OCI-LY3 (cell line): Measurements from ENCODE around the gene BAZ2B.
"Not testable (repeated sequence)": the region's sequence is repeated elsewhere in the genome, so short reads cannot be mapped to it uniquely, and the experiment has no call there.

Experiments used
- H2AFZ ChIP-seq: fragments of 200-600, 300-600 bp; shearing (Covaris generic); 2 replicates; pipeline ENCODE4 v1.6.0; 2014; ENCODE audit warnings: antibody characterized with exemption, low read depth, low read length
- H3K27ac ChIP-seq: fragments of 200-600, 300-600 bp; sonication (generic); 2 replicates; pipeline ENCODE4 v1.5.1; 2014; ENCODE audit warnings: mild to moderate bottlenecking, low read length, moderate library complexity, mixed read lengths
- H3K27me3 ChIP-seq: fragments of 200-600, 300-600 bp; sonication (generic); 2 replicates; pipeline ENCODE4 v1.6.1; 2014; ENCODE audit warnings: low read depth, low read length, mixed read lengths
- H3K36me3 ChIP-seq: fragments of 200-600, 300-600 bp; sonication (generic); replicated peaks from 2 replicates; pipeline ENCODE3; 2014; ENCODE audit warnings: low read depth, low read length, mixed read lengths
- H3K4me1 ChIP-seq: fragments of 300-600, 200-600 bp; sonication (generic); 2 replicates; pipeline ENCODE4 v1.6.1; 2014; ENCODE audit warnings: low read length, mixed read lengths
- H3K4me2 ChIP-seq: fragments of 200-600, 300-600 bp; sonication (generic); 2 replicates; pipeline ENCODE4 v1.6.1; 2014; ENCODE audit warnings: low read length, mixed read lengths
- H3K4me3 ChIP-seq: fragments of 300-600, 200-600 bp; sonication (generic); 2 replicates; pipeline ENCODE4 v1.5.1; 2014; ENCODE audit warnings: antibody characterized with exemption, mild to moderate bottlenecking, low read length, moderate library complexity
- H3K79me2 ChIP-seq: fragments of 300-600, 200-600 bp; shearing (Covaris generic); 2 replicates; pipeline ENCODE4 v1.6.1; 2014; ENCODE audit warnings: mild to moderate bottlenecking, low read length, mixed read lengths
- H3K9ac ChIP-seq: fragments of 300-600, 200-600 bp; shearing (Covaris generic); 2 replicates; pipeline ENCODE4 v1.6.0; 2014; ENCODE audit warnings: mild to moderate bottlenecking, low read length, moderate library complexity
- H3K9me3 ChIP-seq: fragments of 200-600, 300-600 bp; shearing (Covaris generic); 2 replicates; pipeline ENCODE4 v1.6.1; 2014; ENCODE audit warnings: low read length, mixed read lengths; ENCODE audit not compliant: insufficient read depth
- H4K20me1 ChIP-seq: fragments of 200-600, 300-600 bp; sonication (generic); 2 replicates; pipeline ENCODE4 v1.6.1; 2016; ENCODE audit warnings: low read length, mixed read lengths; ENCODE audit not compliant: insufficient read depth
- EZH2phosphoT487 ChIP-seq: fragments of 200-600 bp; shearing (Covaris generic); IDR thresholded peaks from 2 replicates; pipeline ENCODE4 v1.6.1; 2018; ENCODE audit warnings: antibody characterized with exemption, mixed run types, low read depth
- TF ChIP-seq, protein P1 (sequence below): fragments of 200-600, 300-600 bp; sonication (generic); IDR thresholded peaks from 2 replicates; pipeline ENCODE4 v1.5.1; 2014; ENCODE audit warnings: antibody characterized with exemption, low read length, low read depth

The BAZ2B gene

DNA sequence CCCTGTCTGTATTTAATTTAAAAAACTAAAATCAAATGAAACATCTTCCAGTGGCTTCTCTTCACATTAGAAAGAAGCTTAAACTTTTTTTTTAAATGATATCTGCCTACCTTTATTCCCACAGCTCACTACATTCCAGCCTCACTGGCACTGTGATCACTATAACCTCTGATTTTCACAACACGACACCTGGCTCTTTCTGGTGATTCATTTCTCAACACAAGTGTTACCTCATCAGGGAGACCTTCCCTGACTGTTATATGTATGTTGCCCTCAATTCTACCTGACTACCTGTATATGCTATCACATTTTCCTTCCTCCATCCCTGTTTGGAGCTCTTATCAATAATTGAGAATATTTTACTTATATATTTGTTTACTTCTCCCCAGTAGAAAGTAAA, 76.6 kb downstream of the BAZ2B start:
- Histone ChIP-seq H3K4me3 (no peak overlapping the region), H3K4me2 (no peak overlapping the region), H3K9ac (no peak overlapping the region), H3K27ac (no peak overlapping the region), H2AFZ (no peak overlapping the region), H3K79me2 (no peaks in the 10 kb centered on the region), H3K27me3 (no peaks in the 10 kb centered on the region), H3K9me3 (no peaks in the 10 kb centered on the region), H3K36me3 (peaks cover 4% of the 10 kb centered on the region), H3K4me1 (no peaks in the 10 kb centered on the region), H4K20me1 (no peaks in the 10 kb centered on the region)
- no peak for TF ChIP-seq EZH2phosphoT487
- TF ChIP-seq, protein P1, sequence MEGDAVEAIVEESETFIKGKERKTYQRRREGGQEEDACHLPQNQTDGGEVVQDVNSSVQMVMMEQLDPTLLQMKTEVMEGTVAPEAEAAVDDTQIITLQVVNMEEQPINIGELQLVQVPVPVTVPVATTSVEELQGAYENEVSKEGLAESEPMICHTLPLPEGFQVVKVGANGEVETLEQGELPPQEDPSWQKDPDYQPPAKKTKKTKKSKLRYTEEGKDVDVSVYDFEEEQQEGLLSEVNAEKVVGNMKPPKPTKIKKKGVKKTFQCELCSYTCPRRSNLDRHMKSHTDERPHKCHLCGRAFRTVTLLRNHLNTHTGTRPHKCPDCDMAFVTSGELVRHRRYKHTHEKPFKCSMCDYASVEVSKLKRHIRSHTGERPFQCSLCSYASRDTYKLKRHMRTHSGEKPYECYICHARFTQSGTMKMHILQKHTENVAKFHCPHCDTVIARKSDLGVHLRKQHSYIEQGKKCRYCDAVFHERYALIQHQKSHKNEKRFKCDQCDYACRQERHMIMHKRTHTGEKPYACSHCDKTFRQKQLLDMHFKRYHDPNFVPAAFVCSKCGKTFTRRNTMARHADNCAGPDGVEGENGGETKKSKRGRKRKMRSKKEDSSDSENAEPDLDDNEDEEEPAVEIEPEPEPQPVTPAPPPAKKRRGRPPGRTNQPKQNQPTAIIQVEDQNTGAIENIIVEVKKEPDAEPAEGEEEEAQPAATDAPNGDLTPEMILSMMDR: no peak

DNA sequence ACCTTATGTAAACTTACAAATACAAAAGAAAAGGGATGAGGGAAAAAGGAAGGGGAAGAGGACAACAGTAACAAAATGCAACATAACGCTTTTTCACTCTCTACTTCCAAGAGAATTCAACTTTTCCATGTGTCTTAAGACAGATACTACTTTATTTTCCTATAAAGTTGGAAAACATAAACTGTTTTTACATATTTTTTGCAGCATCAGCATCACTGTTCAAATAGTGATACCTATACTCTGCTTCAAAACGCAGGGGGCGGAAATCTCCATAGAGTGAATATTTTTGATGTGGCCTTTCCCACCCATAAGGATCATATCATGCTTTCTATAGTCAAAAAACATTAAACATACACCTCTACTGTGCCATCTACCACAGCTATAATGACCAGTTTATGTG, 77.5 kb downstream of the BAZ2B start:
- H3K4me1 ChIP-seq: no peaks in the 10 kb centered on the region
- H4K20me1 ChIP-seq: no peaks in the 10 kb centered on the region
- H3K36me3 ChIP-seq: peaks cover 4% of the 10 kb centered on the region
- no peaks in the 10 kb centered on the region for H3K9me3 ChIP-seq
- H3K27ac ChIP-seq: no peak overlapping the region
- H3K9ac ChIP-seq: no peak overlapping the region
- no peak for TF ChIP-seq EZH2phosphoT487
- TF ChIP-seq, protein P1: no peak
- no peak overlapping the region for H3K4me2 ChIP-seq
- H2AFZ ChIP-seq: no peak overlapping the region
- no peaks in the 10 kb centered on the region for H3K79me2 ChIP-seq
- no peak overlapping the region for H3K4me3 ChIP-seq
- H3K27me3 ChIP-seq: no peaks in the 10 kb centered on the region

DNA sequence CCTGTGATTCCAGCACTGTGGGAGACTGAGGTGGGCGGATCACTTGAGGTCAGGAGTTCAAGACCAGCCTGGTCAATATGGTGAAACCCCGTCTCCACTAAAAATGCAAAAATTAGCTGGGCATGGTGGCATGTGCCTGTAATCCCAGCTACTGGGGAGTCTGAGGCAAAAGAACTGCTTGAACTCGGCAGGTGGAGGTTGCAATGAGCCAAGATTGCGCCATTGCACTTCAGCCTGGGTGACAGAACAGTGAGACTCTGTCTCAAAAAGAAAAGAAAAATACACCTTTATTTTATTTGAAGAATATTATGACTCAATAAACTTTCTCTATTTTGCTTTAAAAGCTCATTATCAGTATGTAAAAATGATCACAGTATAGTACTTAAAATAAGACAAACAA, 81.1 kb downstream of the BAZ2B start:
- H3K9me3 ChIP-seq, H3K27ac ChIP-seq, H4K20me1 ChIP-seq, H3K79me2 ChIP-seq, H3K4me3 ChIP-seq, H3K36me3 ChIP-seq, H3K4me1 ChIP-seq, H3K4me2 ChIP-seq, H3K27me3 ChIP-seq, H3K9ac ChIP-seq, H2AFZ ChIP-seq: not testable (repeated sequence)

DNA sequence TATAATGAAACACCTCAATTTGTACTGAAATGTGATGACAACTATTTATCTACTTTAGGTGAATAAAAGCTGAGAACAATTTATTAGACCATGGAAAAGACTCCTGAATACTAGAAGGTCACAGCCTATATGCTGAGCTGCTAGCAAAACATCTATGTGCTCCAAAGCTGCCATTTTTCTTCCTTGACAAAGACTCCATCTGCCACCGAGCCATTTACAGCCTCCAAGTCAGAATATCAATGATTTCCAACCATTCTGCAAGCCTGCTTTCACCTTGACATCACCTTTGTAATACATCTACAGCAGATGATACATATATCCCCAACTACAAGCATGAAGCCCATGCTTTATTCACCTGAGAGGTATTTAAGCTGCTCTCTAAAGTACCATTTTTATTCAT, 84.9 kb downstream of the BAZ2B start:
- H3K27ac ChIP-seq: no peak overlapping the region
- no peak overlapping the region for H3K4me3 ChIP-seq
- H2AFZ ChIP-seq: no peak overlapping the region
- H3K79me2 ChIP-seq: no peaks in the 10 kb centered on the region
- no peaks in the 10 kb centered on the region for H4K20me1 ChIP-seq
- H3K36me3 ChIP-seq: no peaks in the 10 kb centered on the region
- no peaks in the 10 kb centered on the region for H3K9me3 ChIP-seq
- H3K9ac ChIP-seq: no peak overlapping the region
- H3K4me1 ChIP-seq: no peaks in the 10 kb centered on the region
- TF ChIP-seq, protein P1: no peak
- no peak for TF ChIP-seq EZH2phosphoT487
- H3K4me2 ChIP-seq: no peak overlapping the region
- no peaks in the 10 kb centered on the region for H3K27me3 ChIP-seq

DNA sequence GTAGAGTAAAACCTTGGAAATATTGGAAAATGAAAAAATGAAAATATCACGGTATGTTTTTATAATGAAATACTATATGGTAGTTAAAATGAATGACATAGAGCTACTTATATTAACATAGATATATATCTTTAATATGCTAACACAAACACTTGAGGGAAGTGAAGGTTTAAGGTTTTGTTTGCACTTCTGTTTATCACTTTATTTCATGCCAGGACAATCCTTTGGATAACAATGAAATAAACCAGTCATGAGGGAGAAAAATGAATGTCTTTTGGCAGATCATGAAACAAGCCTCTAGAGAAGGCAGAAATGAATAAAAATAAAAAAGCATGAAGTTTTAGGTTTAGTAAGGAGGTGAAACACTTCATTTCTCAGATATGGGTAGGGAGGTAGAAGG, 89.9 kb downstream of the BAZ2B start:
- no peaks in the 10 kb centered on the region for H3K79me2 ChIP-seq
- TF ChIP-seq EZH2phosphoT487: no peak
- TF ChIP-seq, protein P1: no peak

More for the DNA sequence above, 89.9 kb downstream of the BAZ2B start:
- Histone ChIP-seq H3K9me3 (no peaks in the 10 kb centered on the region), H3K27me3 (no peaks in the 10 kb centered on the region), H3K27ac (no peak overlapping the region), H3K4me2 (no peak overlapping the region), H2AFZ (no peak overlapping the region), H3K4me1 (no peaks in the 10 kb centered on the region), H3K9ac (no peak overlapping the region), H3K36me3 (no peaks in the 10 kb centered on the region), H3K4me3 (no peak overlapping the region), H4K20me1 (no peaks in the 10 kb centered on the region)
